Upper lobe of right lung (tissue), 1 donor: ENCODE results near the gene IQCF2. TPM values are rescaled to one million over a fixed set of nuclear protein-coding genes. Genes with fewer than 3 reads are reported as not detected.

Source experiments
- ATAC-seq: fragments of 200-7000 bp; cut with Tn5 transposase; one replicate; pipeline ENCODE4 v1.9.1; 2020; ENCODE audit warnings: mild to moderate bottlenecking, moderate library complexity
- DNase-seq: peaks from one replicate; pipeline ENCODE4 v3.0.0-alpha.2; 2020
- H3K27ac ChIP-seq: fragments of 200-600 bp; one replicate; pipeline ENCODE4 v1.8.0; 2022
- H3K27me3 ChIP-seq: fragments of 200-600 bp; one replicate; pipeline ENCODE4 v1.8.0; 2022; ENCODE audit warnings: mild to moderate bottlenecking
- H3K36me3 ChIP-seq: fragments of 200-600 bp; one replicate; pipeline ENCODE4 v1.8.0; 2022
- H3K4me1 ChIP-seq: fragments of 200-600 bp; one replicate; pipeline ENCODE4 v1.8.0; 2022
- H3K4me3 ChIP-seq: fragments of 200-600 bp; one replicate; pipeline ENCODE4 v1.8.0; 2022; ENCODE audit warnings: mild to moderate bottlenecking
- H3K9me3 ChIP-seq: fragments of 200-600 bp; one replicate; pipeline ENCODE4 v1.8.0; 2022
- intact Hi-C: fragments of 100-400 bp; cut with DNase I; formaldehyde crosslinking; loops from one replicate; pipeline ENCODE4 v1.11.0; 2022
- total RNA-seq: library from RNA; stranded (reverse); fragmentation: NEBNext Ultra II Directional; extraction: Animal tissue kit (Norgen Biotek cat#: 25700); gene quantifications from one replicate; pipeline ENCODE4 v1.2.1, GENCODE V29; 2021
- TF ChIP-seq, protein P1 (sequence below): fragments of 200-600 bp; IDR thresholded peaks from one replicate; pipeline ENCODE4 v1.8.0; 2022; ENCODE audit warnings: antibody characterized with exemption
- donor health status: DM: no; HTN: yes; CAD: no; lungs with severe emphysema.

The IQCF2 gene
- total RNA-seq, 1 donor from 2014 or later: not detected

DNA sequence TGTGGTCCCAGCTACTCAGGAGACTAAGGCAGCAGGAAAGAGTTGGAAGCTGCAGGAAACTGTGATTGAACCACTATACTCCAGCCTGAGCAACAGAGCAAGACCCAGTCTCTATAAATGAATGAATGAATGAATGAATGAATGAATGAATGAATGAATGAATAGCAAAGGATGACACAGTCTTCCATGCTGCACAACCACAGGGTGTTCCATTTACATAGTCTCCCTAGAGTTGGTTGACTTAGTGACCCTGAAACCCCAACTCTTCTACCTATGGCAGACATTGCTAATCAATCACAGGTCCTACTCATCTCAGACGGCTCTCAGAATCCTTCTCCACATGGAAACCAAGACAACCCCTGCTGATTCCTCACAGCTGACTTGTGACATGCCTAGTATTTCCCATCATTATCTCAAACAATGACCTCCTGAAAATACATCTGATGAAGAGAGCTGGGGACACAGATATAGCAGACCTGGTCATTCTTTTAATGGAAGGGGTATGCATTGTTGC, 11.9 kb downstream of the IQCF2 start:
- TF ChIP-seq, protein P1, sequence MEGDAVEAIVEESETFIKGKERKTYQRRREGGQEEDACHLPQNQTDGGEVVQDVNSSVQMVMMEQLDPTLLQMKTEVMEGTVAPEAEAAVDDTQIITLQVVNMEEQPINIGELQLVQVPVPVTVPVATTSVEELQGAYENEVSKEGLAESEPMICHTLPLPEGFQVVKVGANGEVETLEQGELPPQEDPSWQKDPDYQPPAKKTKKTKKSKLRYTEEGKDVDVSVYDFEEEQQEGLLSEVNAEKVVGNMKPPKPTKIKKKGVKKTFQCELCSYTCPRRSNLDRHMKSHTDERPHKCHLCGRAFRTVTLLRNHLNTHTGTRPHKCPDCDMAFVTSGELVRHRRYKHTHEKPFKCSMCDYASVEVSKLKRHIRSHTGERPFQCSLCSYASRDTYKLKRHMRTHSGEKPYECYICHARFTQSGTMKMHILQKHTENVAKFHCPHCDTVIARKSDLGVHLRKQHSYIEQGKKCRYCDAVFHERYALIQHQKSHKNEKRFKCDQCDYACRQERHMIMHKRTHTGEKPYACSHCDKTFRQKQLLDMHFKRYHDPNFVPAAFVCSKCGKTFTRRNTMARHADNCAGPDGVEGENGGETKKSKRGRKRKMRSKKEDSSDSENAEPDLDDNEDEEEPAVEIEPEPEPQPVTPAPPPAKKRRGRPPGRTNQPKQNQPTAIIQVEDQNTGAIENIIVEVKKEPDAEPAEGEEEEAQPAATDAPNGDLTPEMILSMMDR: no peak
- intact Hi-C loops: no loop called here
- no peak for ATAC-seq

GRCh38 chr3:51873876-51874275, 12.5 kb downstream of the IQCF2 start:
- DNase-seq (no peak), ATAC-seq (no peak)
- no peaks in the 10 kb centered on the region for H3K9me3 ChIP-seq
- intact Hi-C loops: no loop called here
- no peak overlapping the region for H3K4me3 ChIP-seq
- no peak overlapping the region for H3K27ac ChIP-seq
- no peaks in the 10 kb centered on the region for H3K36me3 ChIP-seq
- TF ChIP-seq, protein P1: no peak
- no peaks in the 10 kb centered on the region for H3K27me3 ChIP-seq
- H3K4me1 ChIP-seq: no peaks in the 10 kb centered on the region

More for the DNA sequence above, 11.9 kb downstream of the IQCF2 start:
- H3K27ac ChIP-seq: no peak overlapping the region
- no peak for DNase-seq
- H3K4me1 ChIP-seq: no peaks in the 10 kb centered on the region
- H3K36me3 ChIP-seq: no peaks in the 10 kb centered on the region
- H3K9me3 ChIP-seq: no peaks in the 10 kb centered on the region
- peaks cover 2% of the 10 kb centered on the region for H3K27me3 ChIP-seq
- H3K4me3 ChIP-seq: no peak overlapping the region

GRCh38 chr3:51874411-51874810, 13.0 kb downstream of the IQCF2 start:
- Histone ChIP-seq H3K36me3 (no peaks in the 10 kb centered on the region), H3K4me3 (no peak overlapping the region), H3K27ac (no peak overlapping the region), H3K4me1 (no peaks in the 10 kb centered on the region), H3K27me3 (no peaks in the 10 kb centered on the region), H3K9me3 (no peaks in the 10 kb centered on the region)
- intact Hi-C loops: no loop called here
- TF ChIP-seq, protein P1: no peak
- no peak for ATAC-seq
- DNase-seq: no peak

- Histone ChIP-seq H3K27me3 (no peaks in the 10 kb centered on the region), H3K4me1 (no peaks in the 10 kb centered on the region), H3K4me3 (no peak overlapping the region), H3K9me3 (no peaks in the 10 kb centered on the region), H3K36me3 (no peaks in the 10 kb centered on the region), H3K27ac (no peak overlapping the region)
- DNase-seq: no peak
- intact Hi-C loops: no loop called here
- TF ChIP-seq, protein P1: no peak
- ATAC-seq: no peak
These were observed 13.5 kb downstream of the IQCF2 start for GRCh38 chr3:51874889-51875288.

DNA sequence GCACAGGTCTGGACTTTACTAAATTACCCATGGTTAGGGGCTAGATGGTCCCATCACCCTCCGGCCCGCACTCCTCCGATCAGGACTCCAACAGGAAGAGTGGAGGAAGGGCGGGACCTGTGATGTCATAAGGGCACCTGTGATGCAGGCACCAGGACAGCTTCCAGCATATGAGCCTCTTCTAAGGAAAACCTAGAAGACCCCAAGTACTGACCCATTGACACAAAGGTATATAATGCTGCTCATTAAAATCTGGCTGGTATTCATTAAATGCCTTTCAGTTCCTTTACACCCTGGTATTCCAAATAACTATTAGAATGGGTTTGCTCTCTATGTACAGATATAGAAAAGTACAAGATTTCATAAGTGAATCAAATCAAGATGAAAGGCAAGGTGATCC, 14.1 kb downstream of the IQCF2 start, which contains the start of gene IQCF5:
Gene IQCF5 (minus strand): TSS at position 101 of the 400 bp plus-strand sequence. CDS start 70 bp downstream, at position 31.
- DNase-seq: no peak
- Histone ChIP-seq H3K27me3 (no peaks in the 10 kb centered on the region), H3K4me3 (no peak within 1 kb of the TSS), H3K27ac (no peak within 1 kb of the TSS), H3K36me3 (no peaks in the 10 kb centered on the region), H3K4me1 (no peaks in the 10 kb centered on the region), H3K9me3 (no peaks in the 10 kb centered on the region)
- intact Hi-C loops: no loop called here
- TF ChIP-seq, protein P1: no peak
- no peak for ATAC-seq

DNA sequence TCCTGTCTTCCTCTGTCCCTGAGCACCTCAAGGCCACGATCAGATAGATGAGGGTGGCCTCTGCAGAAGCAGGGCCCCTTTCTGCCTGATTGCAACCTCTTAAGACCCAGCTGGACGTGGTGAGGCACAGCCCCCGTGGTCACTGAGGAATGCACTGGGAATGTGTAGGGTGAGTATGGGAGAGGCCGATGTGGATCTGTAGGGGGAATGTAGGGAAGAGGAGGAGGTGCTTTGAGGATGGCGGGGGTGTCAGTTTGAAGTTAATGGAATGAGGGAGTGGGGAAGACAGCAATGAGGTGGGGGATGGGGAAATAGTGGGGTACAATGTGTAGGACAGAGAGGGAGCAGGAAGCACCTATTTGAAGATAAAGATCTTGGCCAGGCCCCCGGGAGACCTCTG, 14.8 kb downstream of the IQCF2 start:
- Histone ChIP-seq H3K36me3 (no peaks in the 10 kb centered on the region), H3K4me1 (no peaks in the 10 kb centered on the region), H3K27ac (no peak overlapping the region), H3K4me3 (no peak overlapping the region), H3K9me3 (no peaks in the 10 kb centered on the region), H3K27me3 (no peaks in the 10 kb centered on the region)
- DNase-seq (no peak), ATAC-seq (no peak)
- intact Hi-C loops: no loop called here
- TF ChIP-seq, protein P1: no peak
